ENCODE measurements around the gene ACTN4.

The ACTN4 gene

DNA sequence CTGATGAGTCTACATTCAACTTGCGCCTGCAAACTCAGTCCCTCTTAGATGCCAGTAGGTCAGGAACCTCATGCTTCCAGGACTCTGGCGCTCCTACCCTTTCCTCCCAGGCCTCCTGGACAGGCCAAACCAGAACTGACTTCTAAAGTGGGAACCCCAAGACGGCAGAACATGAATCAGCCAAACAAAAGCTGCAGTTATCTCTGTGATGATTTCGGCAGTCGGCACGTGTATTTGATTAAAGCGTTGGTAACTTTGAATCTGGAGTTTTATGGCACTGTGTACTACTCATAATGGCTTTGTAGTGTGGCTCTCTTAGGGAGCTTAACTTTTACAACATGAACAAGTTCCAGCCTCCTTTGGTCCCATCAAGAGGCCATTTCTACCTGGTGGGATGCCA is 13.7 kb downstream of the ACTN4 start:
- DNase-seq (ENCODE audit: low read depth), result no peak

DNA sequence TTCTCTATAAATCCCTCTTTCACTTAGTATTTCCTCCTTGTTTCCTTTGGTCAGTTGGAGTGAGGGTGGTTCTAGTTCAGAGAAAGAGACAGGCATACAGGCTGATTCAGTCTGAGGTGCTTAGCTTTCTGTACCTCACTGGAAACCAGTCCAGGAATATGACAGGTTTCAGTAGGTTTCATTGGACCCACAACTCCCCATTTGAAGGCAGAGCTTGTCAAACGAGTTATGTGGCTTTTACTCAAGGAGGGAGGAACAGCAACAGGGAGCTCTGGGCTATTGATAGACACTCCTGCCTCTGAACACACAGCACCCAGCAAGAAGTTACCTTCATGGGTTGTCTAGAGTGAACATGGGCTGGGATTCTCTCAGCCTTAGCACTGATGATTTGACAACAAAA is 14.5 kb downstream of the ACTN4 start:
- no peak for DNase-seq (ENCODE audit: low read depth)

GRCh38 chr19:38662537-38663155 is 15.2 kb downstream of the ACTN4 start:
- no peak for DNase-seq (ENCODE audit: low read depth)

DNA sequence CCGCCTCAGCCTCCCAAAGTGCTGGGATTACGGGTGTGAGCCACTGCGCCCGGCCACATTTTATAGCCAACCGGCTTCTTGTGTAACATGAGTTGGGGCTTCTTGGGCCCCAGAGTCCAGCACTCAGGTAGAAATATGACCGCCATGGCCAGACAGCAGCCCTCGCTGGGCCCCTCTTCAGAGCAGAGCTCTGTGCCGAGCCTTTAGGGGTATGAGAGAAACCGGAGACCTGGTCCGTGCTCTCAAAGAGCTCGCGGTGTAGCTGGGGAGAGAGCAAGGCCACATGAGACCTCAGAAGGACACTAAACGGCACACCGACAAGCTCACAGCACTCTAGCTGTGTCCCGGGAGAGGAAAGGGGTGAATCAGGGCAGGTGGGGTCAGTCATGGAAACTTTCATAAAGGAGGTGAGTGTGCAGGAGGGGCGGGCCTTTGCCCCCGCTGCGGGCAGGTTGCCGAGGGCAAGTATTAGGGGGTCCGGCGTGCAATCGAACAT is 15.8 kb downstream of the ACTN4 start:
- no peak for DNase-seq (ENCODE audit: low read depth)

GRCh38 chr19:38663957-38664502 is 16.6 kb downstream of the ACTN4 start:
- no peak for DNase-seq (ENCODE audit: low read depth)

DNA sequence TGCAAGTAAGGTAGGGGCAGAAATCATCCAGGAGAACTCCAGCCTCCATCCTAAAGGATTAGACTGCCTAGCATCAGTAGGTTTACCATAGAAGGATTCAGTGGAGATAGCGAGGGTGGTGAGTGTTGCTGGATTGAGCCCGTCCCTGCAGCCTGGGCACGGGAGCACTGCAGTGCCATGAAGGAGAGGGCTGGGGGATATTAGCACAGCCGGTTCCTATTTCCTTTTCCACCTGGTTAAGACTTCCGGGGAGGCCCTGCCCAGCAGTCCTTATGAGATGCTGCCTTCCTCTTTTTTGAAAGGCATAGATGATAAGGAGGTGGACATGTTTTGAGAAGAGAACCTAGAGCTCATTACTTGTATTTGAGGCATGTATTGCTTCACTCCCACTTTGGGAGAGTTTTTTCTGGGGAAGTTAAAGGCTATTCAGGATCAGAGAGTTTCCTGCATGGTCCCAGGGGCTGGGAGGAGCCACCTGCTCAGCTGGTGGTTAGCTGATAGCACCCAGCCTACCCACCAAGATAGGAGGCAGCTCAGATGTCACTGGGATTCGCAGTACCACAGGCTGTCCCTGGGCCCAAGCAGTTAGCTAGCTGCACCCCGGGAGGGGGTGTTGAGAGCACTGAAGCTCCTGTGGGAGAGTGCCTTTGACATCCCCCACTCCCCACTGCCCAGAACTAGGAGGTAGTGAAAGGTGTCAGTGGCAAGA is 17.2 kb downstream of the ACTN4 start:
- no peak for DNase-seq (ENCODE audit: low read depth)

DNA sequence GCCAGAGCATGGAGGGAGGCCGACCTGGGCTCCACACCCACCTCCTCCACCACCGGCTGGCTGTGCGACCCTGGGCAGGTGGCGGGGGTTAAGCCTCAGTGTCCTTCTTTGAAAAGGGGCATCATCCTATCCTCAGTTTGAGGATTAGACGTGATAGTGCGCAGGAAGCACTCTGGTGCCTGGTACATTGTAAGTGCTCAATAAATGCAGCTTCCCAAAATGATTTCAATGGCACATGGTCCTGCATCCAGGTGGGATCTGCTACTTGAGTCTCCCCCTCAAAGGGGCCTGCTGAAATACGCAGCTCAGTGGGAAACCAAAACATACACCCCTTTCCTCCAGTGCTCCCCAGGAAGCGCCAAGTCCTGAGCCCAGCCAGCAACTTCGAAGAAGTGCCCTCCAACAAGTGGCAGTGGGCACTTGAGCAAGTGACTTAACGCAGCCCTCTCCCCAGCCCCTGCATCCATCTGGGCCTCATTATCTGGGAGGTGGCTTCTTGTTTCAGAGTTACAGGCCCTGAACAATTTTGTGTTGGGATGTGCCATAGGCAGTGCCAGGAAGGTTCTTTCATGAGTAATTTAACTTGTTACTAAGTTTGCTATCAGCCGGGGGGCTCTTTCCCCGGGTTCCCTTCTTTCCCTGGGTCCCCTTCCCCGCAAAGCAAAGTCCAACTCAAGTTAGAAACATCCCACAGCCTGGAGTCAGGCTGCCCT is 17.9 kb downstream of the ACTN4 start:
- no peak for DNase-seq (ENCODE audit: low read depth)

- DNase-seq (ENCODE audit: low read depth), result no peak
Measured at GRCh38 chr19:38665950-38666662, 18.7 kb downstream of the ACTN4 start.

GRCh38 chr19:38666663-38667511 is 19.4 kb downstream of the ACTN4 start:
- DNase-seq (ENCODE audit: low read depth), result peak; percentile 61

DNA sequence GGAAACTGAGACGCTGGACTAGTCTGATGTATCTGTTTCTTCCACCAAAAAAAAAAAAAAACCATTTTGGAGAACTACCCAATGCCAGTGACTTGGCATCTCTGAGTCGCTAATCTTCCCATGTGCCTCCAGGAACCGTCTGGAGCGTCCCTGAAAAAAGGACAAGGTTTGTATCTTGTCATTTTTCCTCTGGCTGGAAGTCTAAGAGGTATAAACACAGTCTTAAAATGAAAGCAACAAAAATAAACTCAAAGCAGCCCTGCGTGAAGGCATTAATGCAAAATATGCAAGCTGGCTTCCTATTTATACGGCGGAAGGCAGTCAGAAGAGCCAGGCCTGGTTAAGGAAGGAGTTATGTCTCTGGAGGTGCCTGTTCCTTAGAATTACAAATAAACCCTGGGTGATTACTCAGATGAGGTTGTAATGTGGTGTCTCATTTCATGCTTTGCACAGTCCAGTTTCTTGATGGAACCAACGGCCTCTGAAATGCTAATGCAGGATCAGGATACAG is 20.3 kb downstream of the ACTN4 start:
- DNase-seq (ENCODE audit: low read depth), result peak; percentile 49

- no peak for DNase-seq (ENCODE audit: low read depth)
Measured at GRCh38 chr19:38669552-38669951, 22.1 kb downstream of the ACTN4 start.

GRCh38 chr19:38670921-38671398 is 23.5 kb downstream of the ACTN4 start:
- no peak for DNase-seq (ENCODE audit: low read depth)

- no peak for DNase-seq (ENCODE audit: low read depth)
Measured at GRCh38 chr19:38671654-38672053, 24.2 kb downstream of the ACTN4 start.

GRCh38 chr19:38673030-38673429 is 25.6 kb downstream of the ACTN4 start:
- DNase-seq (ENCODE audit: low read depth), result no peak

DNA sequence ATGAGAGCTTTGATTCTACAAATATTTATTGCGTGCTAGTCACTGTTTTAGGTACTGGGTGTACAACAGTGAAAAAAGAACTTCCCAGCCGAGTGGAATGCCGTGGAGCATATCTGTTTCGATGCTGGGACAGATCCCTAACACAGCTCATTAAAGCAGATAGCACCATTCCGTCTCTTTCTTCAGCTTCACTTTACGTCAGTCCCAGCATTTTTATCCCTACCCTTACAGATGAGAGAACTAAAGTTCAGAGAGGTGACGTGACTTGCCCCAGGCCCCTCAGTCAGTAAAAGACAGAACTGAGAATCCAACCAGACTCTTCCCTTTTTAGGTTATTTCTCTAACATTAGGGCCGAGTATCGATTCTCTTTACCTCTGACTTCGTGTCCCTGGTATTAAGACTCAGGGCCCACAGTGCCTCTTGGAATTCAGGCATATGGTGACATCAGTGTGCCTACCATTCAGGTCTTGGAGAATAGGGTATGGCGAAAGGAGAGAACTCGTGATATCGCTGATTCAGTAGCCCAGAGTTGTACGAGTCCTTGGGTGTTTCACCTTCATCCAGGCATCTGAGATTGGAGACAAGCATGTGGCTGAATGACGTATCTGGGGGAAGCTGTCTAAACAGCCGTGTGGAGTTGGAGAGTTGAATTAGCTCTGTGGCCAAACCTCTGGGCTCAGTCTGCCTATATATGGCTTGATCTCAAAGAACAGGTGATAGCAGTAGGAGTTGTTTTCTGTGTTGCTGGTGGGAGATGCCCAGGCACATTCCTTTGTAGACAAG is 27.1 kb downstream of the ACTN4 start:
- DNase-seq (ENCODE audit: low read depth), result no peak

GRCh38 chr19:38675611-38676010 is 28.2 kb downstream of the ACTN4 start:
- no peak for DNase-seq (ENCODE audit: low read depth)

DNA sequence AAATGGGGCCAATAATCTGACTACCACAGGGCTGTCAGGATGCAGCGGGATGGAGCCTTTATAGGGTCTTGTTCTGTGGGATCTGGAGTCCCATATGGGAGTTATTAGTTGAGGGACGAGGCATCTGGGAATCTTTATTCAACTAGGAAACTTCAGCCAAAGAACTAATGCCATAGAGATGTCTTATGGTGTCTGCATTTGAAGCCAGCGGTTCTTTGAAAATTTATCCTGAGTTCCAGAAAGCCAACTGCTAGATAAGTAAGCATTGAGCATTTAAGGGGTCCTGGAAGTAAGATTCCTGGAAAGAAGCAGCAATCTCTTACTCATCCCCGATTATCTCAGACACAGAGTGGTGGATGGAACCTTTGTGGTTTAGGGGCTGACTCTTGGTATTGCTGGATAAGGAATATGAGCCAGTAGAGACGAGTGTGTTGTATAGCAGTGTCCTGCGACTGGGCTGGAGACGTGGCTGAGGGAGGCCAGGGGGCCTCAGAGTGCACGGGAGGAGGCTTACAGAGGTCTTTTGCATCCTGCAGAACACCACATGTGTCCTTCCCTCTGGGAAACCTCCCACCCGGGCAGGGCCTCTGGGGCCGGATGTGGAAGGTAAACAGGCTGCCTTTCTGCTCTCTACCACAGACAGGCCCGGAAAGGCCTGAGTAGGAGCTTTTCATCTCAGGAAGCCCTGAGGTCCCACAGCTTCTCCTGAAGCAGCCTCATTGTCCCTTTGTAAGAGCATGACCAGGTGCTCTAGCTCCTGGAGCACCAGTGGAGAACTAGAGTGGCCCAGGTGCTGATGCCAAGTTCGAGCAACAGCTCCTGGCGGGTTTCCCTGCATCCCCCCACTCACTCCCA is 28.8 kb downstream of the ACTN4 start:
- no peak for DNase-seq (ENCODE audit: low read depth)

DNA sequence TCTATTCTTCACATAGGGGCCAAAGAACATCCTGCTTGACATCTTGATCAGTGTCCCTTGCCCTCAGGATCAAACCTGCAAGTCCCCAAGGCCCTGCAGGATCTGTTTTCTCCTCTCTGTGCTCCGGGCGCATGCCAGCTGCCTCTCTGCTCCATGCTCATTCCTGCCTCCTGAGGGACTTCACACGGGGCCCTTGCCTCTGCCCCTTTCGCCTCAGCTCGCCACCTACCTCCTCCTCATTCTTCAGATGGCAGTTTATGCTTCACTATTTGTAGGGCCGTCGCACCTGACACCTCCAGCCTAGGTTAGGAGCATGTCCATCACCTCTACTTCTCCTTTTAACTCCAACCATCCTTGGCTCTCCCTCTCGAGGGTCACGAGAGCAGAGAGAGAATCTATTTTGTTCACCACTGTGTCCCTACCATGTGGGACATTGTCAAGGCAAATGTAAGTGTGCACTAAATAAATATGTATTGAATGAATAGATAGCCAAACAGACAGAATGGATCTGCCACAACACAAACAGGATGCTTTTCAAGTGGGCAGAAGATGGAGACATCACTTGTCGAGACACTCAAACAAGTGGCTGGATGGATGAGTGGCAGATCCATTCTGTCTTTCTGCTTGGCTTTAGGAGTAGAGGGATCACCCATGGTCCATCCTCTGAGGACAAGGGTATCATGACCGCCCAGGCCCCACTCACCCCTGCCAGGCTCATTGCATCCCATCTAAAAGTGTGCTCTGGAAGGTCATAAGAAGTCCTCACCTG is 29.6 kb downstream of the ACTN4 start:
- no peak for DNase-seq (ENCODE audit: low read depth)

Measured in fibroblast of the conjunctiva (primary cell).